CD4-positive, alpha-beta T cell treated with Interleukin-21 for 1 hour (primary cell): ENCODE measurements around the gene ZNRF2.
"Not testable (repeated sequence)": the region's sequence is repeated elsewhere in the genome, so short reads cannot be mapped to it uniquely, and the experiment has no call there.

Experiments
- DNase-seq: peaks from one replicate; pipeline ENCODE4 v3.0.0-alpha.2; 2020

Gene ZNRF2

GRCh38 chr7:30290317-30290716, 5.9 kb downstream of the ZNRF2 start:
- not testable (repeated sequence) for DNase-seq

GRCh38 chr7:30292416-30293038, 8.1 kb downstream of the ZNRF2 start:
- not testable (repeated sequence) for DNase-seq

GRCh38 chr7:30296304-30296703, 11.9 kb downstream of the ZNRF2 start:
- DNase-seq, result not testable (repeated sequence)

- not testable (repeated sequence) for DNase-seq
Observed at GRCh38 chr7:30297499-30297898, 13.1 kb downstream of the ZNRF2 start.

GRCh38 chr7:30298409-30298808, 14.0 kb downstream of the ZNRF2 start:
- not testable (repeated sequence) for DNase-seq

GRCh38 chr7:30301751-30302150, 17.4 kb downstream of the ZNRF2 start:
- DNase-seq, result no peak

- DNase-seq, result no peak
Observed at GRCh38 chr7:30302656-30303311, 18.4 kb downstream of the ZNRF2 start.

- DNase-seq, result no peak
Observed at GRCh38 chr7:30303312-30304039, 19.1 kb downstream of the ZNRF2 start.

GRCh38 chr7:30304177-30304884, 19.9 kb downstream of the ZNRF2 start:
- DNase-seq, result no peak

- DNase-seq, result peak; percentile 10
Observed at GRCh38 chr7:30306976-30307375, 22.6 kb downstream of the ZNRF2 start.

GRCh38 chr7:30308389-30308788, 24.0 kb downstream of the ZNRF2 start:
- DNase-seq, result no peak

GRCh38 chr7:30309302-30309701, 24.9 kb downstream of the ZNRF2 start:
- no peak for DNase-seq

- no peak for DNase-seq
Observed at GRCh38 chr7:30309842-30310435, 25.5 kb downstream of the ZNRF2 start.

- DNase-seq, result no peak
Observed at GRCh38 chr7:30310674-30311362, 26.4 kb downstream of the ZNRF2 start.

- no peak for DNase-seq
Observed at GRCh38 chr7:30312178-30312577, 27.8 kb downstream of the ZNRF2 start.

- no peak for DNase-seq
Observed at GRCh38 chr7:30313348-30313747, 29.0 kb downstream of the ZNRF2 start.

- DNase-seq, result no peak
Observed at GRCh38 chr7:30313793-30314192, 29.4 kb downstream of the ZNRF2 start.

GRCh38 chr7:30315589-30315988, 31.2 kb downstream of the ZNRF2 start:
- no peak for DNase-seq

- no peak for DNase-seq
Observed at GRCh38 chr7:30320392-30320791, 36.0 kb downstream of the ZNRF2 start.

GRCh38 chr7:30321089-30321881, 36.9 kb downstream of the ZNRF2 start:
- DNase-seq, result no peak

GRCh38 chr7:30321882-30322192, 37.4 kb downstream of the ZNRF2 start:
- DNase-seq, result peak; percentile 46
